B cell (primary cell): Measurements from ENCODE around the gene SYT2. TPM values are rescaled to one million over a fixed set of nuclear protein-coding genes. Genes with fewer than 3 reads are reported as not detected.

Experiments
- ATAC-seq: fragments of 200-7000 bp; cut with Tn5 transposase; one replicate; pipeline ENCODE4 v1.10.0; 2021; ENCODE audit warnings: low read depth, mild to moderate bottlenecking, moderate number of reproducible peaks, moderate library complexity
- CTCF ChIA-PET: fragments of 350-600 bp; sonication (Branson Sonifier 250); formaldehyde crosslinking; loops from one replicate; lab custom pipeline; 2021; ENCODE audit warnings: antibody characterized with exemption, inconsistent platforms; lab: Charles Lee
- POLR2A ChIA-PET: fragments of 350-600 bp; sonication (Branson Sonifier 250); formaldehyde crosslinking; loops from one replicate; lab custom pipeline; 2021; ENCODE audit warnings: antibody characterized with exemption; lab: Charles Lee
- DNase-seq: peaks from one replicate; pipeline ENCODE4 v3.0.0; 2013
- H2AFZ ChIP-seq: 2 replicates; pipeline ENCODE4 v1.6.1; 2012; ENCODE audit warnings: mild to moderate bottlenecking, low read depth, low read length; ENCODE audit not compliant: insufficient read depth, poor library complexity, severe bottlenecking
- H3K27ac ChIP-seq, 2 donors: 1 replicate in 1 of 2; 2 replicates in 1 of 2; pipeline ENCODE4 v1.5.1; 2012 to 2013; ENCODE audit warnings: low read length in 2 of 2, mild to moderate bottlenecking in 2 of 2, moderate library complexity in 1 of 2
- H3K27me3 ChIP-seq, 4 experiments: fragments of 200-600 bp in 1 of 4; sonication (generic) in 1 of 4; replicated peaks in 1 of 4; 1 replicate in 2 of 4; 2 replicates in 2 of 4; pipeline versions ENCODE4 v1.6.1 to v1.7.0; 2013 to 2016; ENCODE audit warnings: low read length in 3 of 4, mild to moderate bottlenecking in 2 of 4, mixed read lengths in 1 of 4, moderate library complexity in 1 of 4; ENCODE audit not compliant: insufficient read depth in 4 of 4, control insufficient read depth in 3 of 4; ENCODE audit errors: control extremely low read depth in 1 of 4
- H3K36me3 ChIP-seq, 2 experiments: replicated peaks in 1 of 2; 1 replicate in 1 of 2; 2 replicates in 1 of 2; pipeline versions ENCODE4 v1.6.1 to v1.7.1; 2013; ENCODE audit warnings: low read length in 1 of 2; ENCODE audit not compliant: insufficient read depth in 2 of 2, control insufficient read depth in 1 of 2; ENCODE audit errors: control extremely low read depth in 1 of 2, extremely low read depth in 1 of 2
- H3K4me1 ChIP-seq, 2 donors: fragments of 200-600 bp in 1 of 2; sonication (generic) in 1 of 2; 1 replicate in 1 of 2; 2 replicates in 1 of 2; pipeline versions ENCODE4 v1.5.1 to v1.6.1; 2013 to 2017; ENCODE audit warnings: low read length in 2 of 2; ENCODE audit not compliant: control insufficient read depth in 2 of 2, insufficient read depth in 2 of 2
- H3K4me2 ChIP-seq: replicated peaks from 2 replicates; pipeline ENCODE3; 2012; ENCODE audit warnings: mild to moderate bottlenecking, low read depth, low read length; ENCODE audit not compliant: poor library complexity, severe bottlenecking
- H3K4me3 ChIP-seq, 5 experiments: fragments of 200-600 bp in 1 of 5; sonication (generic) in 1 of 5; 1 replicate in 3 of 5; 2 replicates in 2 of 5; pipeline versions ENCODE4 v1.5.1 to v1.7.0; 2011 to 2016; ENCODE audit warnings: low read length in 4 of 5, mild to moderate bottlenecking in 4 of 5, low read depth in 2 of 5, control low read depth in 1 of 5, moderate library complexity in 1 of 5; ENCODE audit not compliant: insufficient read depth in 1 of 5; ENCODE audit errors: control extremely low read depth in 1 of 5, extremely low read depth in 1 of 5
- H3K79me2 ChIP-seq: fragments of 200-600 bp; sonication (generic); one replicate; pipeline ENCODE4 v1.6.0; 2016; ENCODE audit warnings: low read length; ENCODE audit not compliant: control insufficient read depth, insufficient read depth
- H3K9ac ChIP-seq: fragments of 200-600 bp; sonication (generic); 2 replicates; pipeline ENCODE4 v1.6.1; 2017; ENCODE audit warnings: mild to moderate bottlenecking, low read length, moderate library complexity
- H3K9me3 ChIP-seq, 3 donors: one replicate each; pipeline versions ENCODE4 v1.6.1 to v1.7.1; 2013; ENCODE audit warnings: low read length in 2 of 3; ENCODE audit not compliant: control insufficient read depth in 2 of 3, insufficient read depth in 1 of 3; ENCODE audit errors: control extremely low read depth in 1 of 3
- H4K20me1 ChIP-seq: 2 replicates; pipeline ENCODE4 v1.6.0; 2012; ENCODE audit warnings: mild to moderate bottlenecking, low read length; ENCODE audit not compliant: insufficient read depth, control insufficient read depth, poor library complexity, severe bottlenecking
- H3K27ac Mint-ChIP-seq: one replicate; pipeline ENCODE4 v1.8.0; 2021; ENCODE audit warnings: mixed read lengths
- H3K27me3 Mint-ChIP-seq: one replicate; pipeline ENCODE4 v1.8.0; 2021; ENCODE audit warnings: mixed read lengths
- H3K4me1 Mint-ChIP-seq: one replicate; pipeline ENCODE4 v1.8.0; 2021; ENCODE audit warnings: mixed read lengths
- H3K4me3 Mint-ChIP-seq: one replicate; pipeline ENCODE4 v1.8.0; 2021; ENCODE audit warnings: mixed read lengths
- H3K9me3 Mint-ChIP-seq: one replicate; pipeline ENCODE4 v1.8.0; 2022; ENCODE audit warnings: mixed read lengths; ENCODE audit not compliant: insufficient read depth
- CTCF ChIP-seq: fragments of 200-600 bp; IDR thresholded peaks from one replicate; pipeline ENCODE4 v1.8.0; 2022; ENCODE audit warnings: antibody characterized with exemption, mild to moderate bottlenecking
- EZH2 ChIP-seq: IDR thresholded peaks from 2 replicates; pipeline ENCODE4 v1.6.1; 2012; ENCODE audit warnings: borderline replicate concordance, low read depth, mild to moderate bottlenecking, moderate library complexity, low read length; ENCODE audit not compliant: insufficient read depth, poor library complexity, severe bottlenecking
- WGBS: methylation state at CpG from one replicate; pipeline ENCODE4 v1.1.5; 2013; ENCODE audit warnings: missing lambda C conversion rate; ENCODE audit not compliant: insufficient coverage; 5-methylcytosine and 5-hydroxymethylcytosine counted together
- intact Hi-C: fragments of 100-400 bp; cut with micrococcal nuclease; formaldehyde crosslinking; loops from one replicate; pipeline ENCODE4 v1.10.0; 2022
- polyA plus RNA-seq: library from polyadenylated mRNA; depleted of rRNA; stranded (reverse); fragments of >200 nt; gene quantifications from 2 replicates; pipeline ENCODE4 v1.2.3, GENCODE V29; 2012
- total RNA-seq, 2 donors: library from RNA; stranded (reverse); fragments of 120-200 nt in 1 of 2; gene quantifications; 1 replicate in 1 of 2; 2 replicates in 1 of 2; pipeline versions ENCODE4 v1.2.3 to v1.2.4, GENCODE V29; 2013 to 2022

SYT2 gene
- total and polyA plus RNA-seq, 2 donors (not counting 1 experiment from before 2014, with no cell fraction given): not detected

DNA sequence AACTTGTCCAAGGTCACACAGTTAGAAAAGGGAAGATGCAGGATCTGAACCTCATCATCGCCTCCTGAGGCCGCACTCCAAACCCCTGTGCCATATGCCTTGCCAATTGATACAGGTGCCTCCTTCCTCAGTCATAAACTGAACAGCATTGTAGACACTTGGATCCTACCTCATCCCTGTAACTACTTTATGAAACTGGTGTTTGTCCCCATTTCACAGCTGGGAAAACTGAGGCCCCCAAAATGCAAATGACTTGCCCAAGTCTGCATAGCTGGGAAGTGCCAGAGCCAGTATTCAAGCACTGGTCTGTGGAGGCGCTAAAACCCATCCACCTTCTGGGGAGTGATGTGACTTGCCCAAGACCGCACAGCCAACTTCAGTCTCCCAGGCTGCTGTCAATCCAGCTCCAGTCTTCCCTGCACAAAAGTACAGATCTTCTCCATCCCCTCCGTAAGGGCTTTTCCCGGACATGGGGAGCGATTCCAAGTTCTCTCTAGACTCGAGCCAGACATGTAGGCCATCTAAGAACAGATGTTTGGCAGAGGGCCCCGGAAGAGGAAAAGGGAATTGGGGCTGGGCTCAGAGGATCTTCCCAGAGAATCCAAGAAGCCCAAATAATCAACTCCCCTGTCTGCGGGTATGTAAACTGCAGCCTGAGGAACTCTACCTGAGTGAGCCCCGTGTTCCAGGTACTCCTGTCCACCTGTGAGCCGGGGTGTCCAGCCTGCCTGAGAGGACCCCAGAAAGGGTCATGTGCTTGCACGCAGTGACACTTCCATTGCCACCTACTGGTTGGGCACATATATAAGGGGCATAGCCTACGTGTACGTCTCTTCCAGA is 60.5 kb downstream of the SYT2 start:
- ATAC-seq (no peak), DNase-seq (no peak)
- peaks cover 5% of the 10 kb centered on the region for H3K4me1 Mint-ChIP-seq
- Histone ChIP-seq H3K4me1 (peaks cover 0 to 1% of the 10 kb centered on the region in 2 donors), H3K9ac (no peak overlapping the region), H3K9me3 (peaks cover 0 to 5% (median 0%) of the 10 kb centered on the region in 3 donors), H3K4me3 (no peak overlapping the region), H3K36me3 (no peaks in the 10 kb centered on the region), H3K79me2 (no peaks in the 10 kb centered on the region), H3K27me3 (peaks cover 0 to 47% (median 9%) of the 10 kb centered on the region in 4 experiments), H2AFZ (no peak overlapping the region), H3K27ac (no peak overlapping the region), H3K4me2 (no peak overlapping the region), H4K20me1 (no peaks in the 10 kb centered on the region)
- ChIA-PET CTCF (interaction anchor here (0.7 kb wide), 1 partner anchor 1405 kb away, joined by 3 read pairs; no protein-coding TSS in a partner anchor), POLR2A (no interaction called here)
- TF ChIP-seq CTCF (no peak), EZH2 (no peak)
- H3K9me3 Mint-ChIP-seq: no peaks in the 10 kb centered on the region
- no peak overlapping the region for H3K4me3 Mint-ChIP-seq
- no peak overlapping the region for H3K27ac Mint-ChIP-seq
- H3K27me3 Mint-ChIP-seq: peaks cover 46% of the 10 kb centered on the region
- intact Hi-C loops: no loop called here
- WGBS: 67% methylated on average over 8 of the region's 15 CpGs

DNA sequence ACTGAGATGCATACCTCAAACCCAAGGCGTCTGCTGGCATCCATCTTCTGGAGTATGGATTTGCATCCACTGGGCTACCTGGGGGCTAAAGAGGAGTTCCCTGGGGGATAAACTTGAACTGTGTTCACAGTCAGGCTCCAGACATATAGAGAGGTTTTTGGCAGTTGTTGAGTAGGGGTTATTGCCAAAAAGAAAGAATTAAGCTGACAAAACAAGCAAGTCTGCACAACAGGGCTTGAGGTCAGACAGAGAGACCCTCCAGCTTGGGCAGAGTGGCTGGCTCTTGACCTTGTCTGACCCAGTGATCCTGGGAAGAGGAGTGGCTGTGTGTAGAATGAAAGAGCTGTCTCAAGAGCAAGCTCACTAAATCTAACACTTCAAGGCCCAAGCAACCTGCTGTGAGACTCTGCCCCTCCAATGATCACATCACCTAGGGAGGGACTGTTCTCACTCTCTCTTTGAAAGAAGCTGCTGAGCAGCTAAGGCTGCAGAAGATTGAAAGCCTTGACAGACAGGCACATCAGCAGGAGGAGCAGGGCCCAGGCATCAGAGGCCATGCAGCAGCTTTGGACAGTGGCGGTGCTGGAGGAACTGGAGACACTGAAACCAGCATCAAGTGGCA is 61.5 kb downstream of the SYT2 start:
- intact Hi-C loops: no loop called here
- POLR2A ChIA-PET: no interaction called here
- peaks cover 45% of the 10 kb centered on the region for H3K27me3 Mint-ChIP-seq
- Histone ChIP-seq H3K9ac (no peak overlapping the region), H3K4me1 (peaks cover 8 to 12% of the 10 kb centered on the region in 2 donors), H3K79me2 (no peaks in the 10 kb centered on the region), H3K36me3 (no peaks in the 10 kb centered on the region), H3K4me3 (no peak overlapping the region), H3K9me3 (peaks cover 0 to 16% (median 0%) of the 10 kb centered on the region in 3 donors), H3K27ac (no peak overlapping the region), H2AFZ (no peak overlapping the region), H3K4me2 (no peak overlapping the region), H3K27me3 (peaks cover 0 to 53% (median 15%) of the 10 kb centered on the region in 4 experiments), H4K20me1 (peaks cover 2% of the 10 kb centered on the region)
- ATAC-seq (no peak), DNase-seq (no peak)
- TF ChIP-seq CTCF: no peak
- TF ChIP-seq EZH2: no peak
- no peak overlapping the region for H3K4me3 Mint-ChIP-seq
- peaks cover 10% of the 10 kb centered on the region for H3K4me1 Mint-ChIP-seq
- no peaks in the 10 kb centered on the region for H3K9me3 Mint-ChIP-seq
- 95% methylated on average over 2 of the region's 2 CpGs for WGBS
- CTCF ChIA-PET: no interaction called here
- no peak overlapping the region for H3K27ac Mint-ChIP-seq
